Measurements from ENCODE around the gene TCAF2. TPM values are rescaled to one million over a fixed set of nuclear protein-coding genes. Genes with fewer than 3 reads are reported as not detected.

The TCAF2 gene
- total RNA-seq, result 10 to 100 TPM; 25.7 to 26.8 TPM

DNA sequence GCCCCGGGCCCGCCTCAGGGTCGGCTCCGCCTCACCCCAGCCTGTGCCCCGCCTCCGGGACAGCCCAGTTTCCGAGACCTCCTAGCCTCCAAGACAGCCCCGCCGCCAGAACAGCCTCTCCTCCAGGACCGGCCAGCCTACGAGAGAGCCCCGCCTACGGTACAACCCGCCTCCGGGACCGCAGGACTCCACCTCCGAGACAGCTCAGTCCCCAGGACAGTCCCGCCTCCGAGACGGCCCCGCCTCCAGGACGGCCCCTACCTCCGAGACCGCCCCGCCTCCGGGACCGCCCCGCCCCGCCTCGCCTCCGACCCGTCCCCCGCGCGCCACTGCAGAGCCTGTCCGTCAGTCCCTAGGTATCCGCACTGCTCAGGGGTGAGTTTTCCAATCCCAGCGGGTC, at the start of gene TCAF2:
Gene TCAF2, plus strand, starts transcription at position 329 of the 400 bp plus-strand sequence.

DNA sequence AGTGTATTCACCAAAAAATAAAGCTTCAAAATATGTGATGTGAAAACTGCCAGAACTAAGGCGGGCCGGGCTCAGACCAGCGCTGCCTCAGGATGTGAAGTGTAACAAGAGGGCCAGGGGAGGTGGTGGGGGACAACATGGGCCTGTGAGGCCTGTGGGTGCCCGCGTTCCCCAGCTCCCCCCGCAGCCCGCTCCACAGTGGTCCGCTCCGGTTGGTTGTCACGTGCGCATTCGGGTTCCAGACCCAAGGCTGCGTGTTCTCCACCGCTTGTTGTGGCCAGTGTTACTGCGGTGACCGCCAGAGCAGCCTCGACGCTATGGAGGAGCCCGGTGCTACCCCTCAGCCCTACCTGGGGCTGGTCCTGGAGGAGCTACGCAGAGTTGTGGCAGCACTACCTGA, 49.3 kb upstream of the TCAF2 start, which contains the start of gene CTAGE15:
Gene CTAGE15, plus strand, starts transcription at position 301 of the 400 bp plus-strand sequence. Its CDS starts 17 bp downstream, at position 318.

Other genes with a start within 250 kb of the TCAF2 start
- 100 to 1,000 TPM; 160 to 169 TPM for gene ZYX, start 239.6 kb upstream of the TCAF2 start, total RNA-seq
- gene EPHA1, start 212.1 kb upstream of the TCAF2 start, total RNA-seq, result 10 to 100 TPM; 13.4 to 15.8 TPM
- under 1 TPM in 1 of 2 experiments, not detected in 1; 0.23 TPM for gene TAS2R60, start 177.5 kb upstream of the TCAF2 start, total RNA-seq
- not detected for gene TAS2R41, start 143.1 kb upstream of the TCAF2 start, total RNA-seq
- gene CTAGE15, start 49.2 kb upstream of the TCAF2 start, total RNA-seq, result not detected
- 1 to 10 TPM; 1.8 TPM for gene CTAGE6, start 136.7 kb downstream of the TCAF2 start, total RNA-seq

Data from activated naive CD4-positive, alpha-beta T cell treated with anti-CD3 and anti-CD28 coated beads, Interleukin-2, amount 10 ng/mL, durations not matched to agents 5 hours and 36 hours (primary cell).